Measurements from ENCODE around the gene DONSON. TPM values are rescaled to one million over a fixed set of nuclear protein-coding genes. Genes with fewer than 3 reads are reported as not detected.

The DONSON gene
- total RNA-seq, 1 experiment from 2014 or later, result 13.8 TPM

DNA sequence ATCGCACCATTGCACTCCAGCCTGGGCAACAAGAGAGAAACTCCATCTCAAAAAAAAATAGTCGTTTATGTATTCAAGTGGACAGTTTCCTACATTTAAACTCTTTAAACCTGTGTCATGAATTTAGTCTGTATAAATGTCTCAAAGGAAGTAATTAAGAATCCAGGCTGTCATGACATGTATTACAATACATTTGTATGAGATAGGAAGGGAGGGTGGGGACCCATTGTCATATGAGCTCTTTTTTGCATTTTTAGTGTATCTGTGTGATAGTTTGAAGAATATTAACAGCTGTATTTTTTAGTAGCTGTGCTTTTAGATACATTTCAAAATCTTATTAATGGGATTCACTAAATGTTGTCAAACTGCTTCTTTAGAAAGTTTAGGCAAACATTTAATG, 20.0 kb downstream of the DONSON start:
- no peaks in the 10 kb centered on the region for H3K4me1 Mint-ChIP-seq (ENCODE audit: low read depth, unreplicated experiment)
- BruUV-seq (replicated peaks), result no TSS peak
- H3K27ac Mint-ChIP-seq (ENCODE audit: unreplicated experiment), result no peak overlapping the region
- TF ChIP-seq, protein P1, sequence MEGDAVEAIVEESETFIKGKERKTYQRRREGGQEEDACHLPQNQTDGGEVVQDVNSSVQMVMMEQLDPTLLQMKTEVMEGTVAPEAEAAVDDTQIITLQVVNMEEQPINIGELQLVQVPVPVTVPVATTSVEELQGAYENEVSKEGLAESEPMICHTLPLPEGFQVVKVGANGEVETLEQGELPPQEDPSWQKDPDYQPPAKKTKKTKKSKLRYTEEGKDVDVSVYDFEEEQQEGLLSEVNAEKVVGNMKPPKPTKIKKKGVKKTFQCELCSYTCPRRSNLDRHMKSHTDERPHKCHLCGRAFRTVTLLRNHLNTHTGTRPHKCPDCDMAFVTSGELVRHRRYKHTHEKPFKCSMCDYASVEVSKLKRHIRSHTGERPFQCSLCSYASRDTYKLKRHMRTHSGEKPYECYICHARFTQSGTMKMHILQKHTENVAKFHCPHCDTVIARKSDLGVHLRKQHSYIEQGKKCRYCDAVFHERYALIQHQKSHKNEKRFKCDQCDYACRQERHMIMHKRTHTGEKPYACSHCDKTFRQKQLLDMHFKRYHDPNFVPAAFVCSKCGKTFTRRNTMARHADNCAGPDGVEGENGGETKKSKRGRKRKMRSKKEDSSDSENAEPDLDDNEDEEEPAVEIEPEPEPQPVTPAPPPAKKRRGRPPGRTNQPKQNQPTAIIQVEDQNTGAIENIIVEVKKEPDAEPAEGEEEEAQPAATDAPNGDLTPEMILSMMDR (IDR thresholded peaks at IDR 0.05; ENCODE audit: unreplicated experiment), result no peak
- H3K9me3 Mint-ChIP-seq (ENCODE audit: low read depth, unreplicated experiment), result no peaks in the 10 kb centered on the region
- CTCF ChIA-PET, result no interaction called here
- DNase-seq, result no peak
- intact Hi-C loops (cut with micrococcal nuclease; ENCODE audit: unreplicated experiment), result no loop called here
- no peak overlapping the region for H3K4me3 Mint-ChIP-seq (ENCODE audit: low read depth, unreplicated experiment)
- no peaks in the 10 kb centered on the region for H3K27me3 Mint-ChIP-seq (ENCODE audit: unreplicated experiment)
- H3K36me3 Mint-ChIP-seq (ENCODE audit: insufficient read depth, unreplicated experiment), result peaks cover 24% of the 10 kb centered on the region

DNA sequence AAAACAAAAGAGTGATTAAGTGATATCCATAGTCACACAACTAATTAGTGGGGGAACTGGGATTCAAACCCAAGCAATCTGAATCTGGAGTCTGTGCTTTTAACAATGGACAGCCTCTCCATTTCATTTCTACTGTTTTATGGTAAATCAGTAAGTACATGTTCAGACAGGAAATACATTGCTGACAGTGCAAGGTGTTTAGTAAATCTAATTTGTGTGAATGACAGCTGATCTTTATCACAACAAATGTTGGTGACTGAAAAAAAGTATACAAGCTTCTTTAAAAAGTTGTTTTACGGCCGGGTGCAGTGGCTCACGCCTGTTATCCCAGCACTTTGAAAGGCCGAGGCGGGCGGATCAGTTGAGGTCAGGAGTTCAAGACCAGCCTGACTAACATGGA, 20.6 kb downstream of the DONSON start:
- intact Hi-C loops (cut with micrococcal nuclease; ENCODE audit: unreplicated experiment), result no loop called here
- no peak overlapping the region for H3K27ac Mint-ChIP-seq (ENCODE audit: unreplicated experiment)
- H3K27me3 Mint-ChIP-seq (ENCODE audit: unreplicated experiment), result no peaks in the 10 kb centered on the region
- CTCF ChIA-PET, result no interaction called here
- H3K4me1 Mint-ChIP-seq (ENCODE audit: low read depth, unreplicated experiment), result no peaks in the 10 kb centered on the region
- H3K4me3 Mint-ChIP-seq (ENCODE audit: low read depth, unreplicated experiment), result no peak overlapping the region
- DNase-seq, result no peak
- H3K9me3 Mint-ChIP-seq (ENCODE audit: low read depth, unreplicated experiment), result no peaks in the 10 kb centered on the region
- BruUV-seq (replicated peaks), result no TSS peak
- TF ChIP-seq, protein P1 (IDR thresholded peaks at IDR 0.05; ENCODE audit: unreplicated experiment), result no peak
- peaks cover 21% of the 10 kb centered on the region for H3K36me3 Mint-ChIP-seq (ENCODE audit: insufficient read depth, unreplicated experiment)

DNA sequence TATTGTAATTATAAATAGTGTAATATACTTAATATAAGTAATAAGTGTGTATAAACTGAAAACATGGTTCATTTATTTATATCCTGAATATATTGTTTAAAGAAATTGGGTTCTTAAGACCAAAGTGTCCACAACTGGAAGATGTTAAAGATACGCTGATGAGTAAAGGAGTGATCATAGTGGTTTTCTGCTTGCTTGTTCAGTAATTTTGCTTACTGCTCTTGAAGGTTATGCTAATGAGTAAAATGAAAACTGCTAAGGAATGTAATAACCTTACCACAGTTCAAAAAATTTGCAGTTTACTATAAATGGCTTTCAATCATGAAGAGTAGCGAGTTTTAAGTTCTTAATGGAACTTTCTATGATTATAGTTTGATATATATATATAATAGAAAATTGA, 22.0 kb downstream of the DONSON start:
- Mint-ChIP-seq H3K27ac (ENCODE audit: unreplicated experiment) (no peak overlapping the region), H3K36me3 (ENCODE audit: insufficient read depth, unreplicated experiment) (peaks cover 16% of the 10 kb centered on the region)
- DNase-seq, result no peak

DNA sequence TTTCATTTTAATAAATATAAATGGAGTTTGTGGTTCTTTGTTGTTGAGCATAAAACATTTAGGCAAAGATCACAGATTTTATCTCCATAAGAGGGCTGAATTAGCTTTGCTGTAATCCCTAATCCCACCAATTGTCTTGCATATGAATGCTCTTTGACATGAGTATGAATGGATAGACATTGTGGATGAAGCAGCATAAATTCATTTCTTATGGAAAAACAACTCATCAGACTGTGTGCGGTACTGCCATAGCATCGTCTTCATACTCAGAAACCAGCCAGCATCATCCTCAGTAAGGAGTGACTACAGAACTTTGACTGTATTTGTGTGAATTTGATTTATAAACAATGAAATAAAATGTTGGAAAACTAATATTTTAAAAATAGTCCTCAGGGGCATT, 26.1 kb downstream of the DONSON start:
- no peak for DNase-seq
- H3K9me3 Mint-ChIP-seq (ENCODE audit: low read depth, unreplicated experiment), result no peaks in the 10 kb centered on the region
- no peak overlapping the region for H3K27ac Mint-ChIP-seq (ENCODE audit: unreplicated experiment)
- TF ChIP-seq, protein P1 (IDR thresholded peaks at IDR 0.05; ENCODE audit: unreplicated experiment), result no peak
- CTCF ChIA-PET, result no interaction called here
- H3K4me3 Mint-ChIP-seq (ENCODE audit: low read depth, unreplicated experiment), result no peak overlapping the region
- H3K27me3 Mint-ChIP-seq (ENCODE audit: unreplicated experiment), result no peaks in the 10 kb centered on the region
- intact Hi-C loops (cut with micrococcal nuclease; ENCODE audit: unreplicated experiment), result no loop called here
- H3K4me1 Mint-ChIP-seq (ENCODE audit: low read depth, unreplicated experiment), result no peaks in the 10 kb centered on the region
- H3K36me3 Mint-ChIP-seq (ENCODE audit: insufficient read depth, unreplicated experiment), result peaks cover 30% of the 10 kb centered on the region
- no TSS peak for BruUV-seq (replicated peaks)

More for the DNA sequence above, 22.0 kb downstream of the DONSON start:
- Mint-ChIP-seq H3K4me1 (ENCODE audit: low read depth, unreplicated experiment) (no peaks in the 10 kb centered on the region), H3K27me3 (ENCODE audit: unreplicated experiment) (no peaks in the 10 kb centered on the region), H3K4me3 (ENCODE audit: low read depth, unreplicated experiment) (no peak overlapping the region), H3K9me3 (ENCODE audit: low read depth, unreplicated experiment) (no peaks in the 10 kb centered on the region)
- intact Hi-C loops (cut with micrococcal nuclease; ENCODE audit: unreplicated experiment), result no loop called here
- BruUV-seq (replicated peaks), result no TSS peak
- TF ChIP-seq, protein P1 (IDR thresholded peaks at IDR 0.05; ENCODE audit: unreplicated experiment), result no peak
- CTCF ChIA-PET, result no interaction called here
